NCI-H146 treated with DMSO at 0.1 percent for 48 hours (cell line): ENCODE data around the gene ARID1A.

ENCODE experiments used
- DNase-seq: peaks from one replicate; lab custom pipeline; 2025; ENCODE audit not compliant: unreplicated experiment; lab: John Stamatoyannopoulos, UW

Gene ARID1A

GRCh38 chr1:26758358-26758757 is 62.5 kb downstream of the ARID1A start:
- no peak for DNase-seq

- DNase-seq = no peak
Observed at GRCh38 chr1:26759531-26759930, 63.7 kb downstream of the ARID1A start.

GRCh38 chr1:26761217-26761616 is 65.4 kb downstream of the ARID1A start:
- no peak for DNase-seq

- no peak for DNase-seq
Observed at GRCh38 chr1:26767714-26768113, 71.9 kb downstream of the ARID1A start.

GRCh38 chr1:26768755-26769154 is 72.9 kb downstream of the ARID1A start:
- DNase-seq = no peak

- DNase-seq = no peak
Observed at GRCh38 chr1:26771285-26771642, 75.4 kb downstream of the ARID1A start.

GRCh38 chr1:26771643-26772321 is 76.0 kb downstream of the ARID1A start:
- no peak for DNase-seq

GRCh38 chr1:26772687-26773086 is 76.9 kb downstream of the ARID1A start:
- no peak for DNase-seq

- DNase-seq = no peak
Observed at GRCh38 chr1:26774462-26774861, 78.6 kb downstream of the ARID1A start.

GRCh38 chr1:26775666-26776065 is 79.9 kb downstream of the ARID1A start:
- DNase-seq = no peak

GRCh38 chr1:26779098-26779668 is 83.4 kb downstream of the ARID1A start:
- no peak for DNase-seq

GRCh38 chr1:26780344-26780957 is 84.6 kb downstream of the ARID1A start:
- DNase-seq = no peak

GRCh38 chr1:26781206-26781825 is 85.5 kb downstream of the ARID1A start:
- DNase-seq = no peak

GRCh38 chr1:26782521-26783212 is 86.9 kb downstream of the ARID1A start:
- no peak for DNase-seq

GRCh38 chr1:26783646-26784022 is 87.8 kb downstream of the ARID1A start:
- no peak for DNase-seq

- no peak for DNase-seq
Observed at GRCh38 chr1:26784023-26784871, 88.4 kb downstream of the ARID1A start.

GRCh38 chr1:26784886-26785285 is 89.1 kb downstream of the ARID1A start:
- no peak for DNase-seq

- DNase-seq = no peak
Observed at GRCh38 chr1:26785611-26786436, 90.0 kb downstream of the ARID1A start.

GRCh38 chr1:26786437-26787380 is 90.9 kb downstream of the ARID1A start:
- DNase-seq = no peak
